H1 (cell line): ENCODE measurements around the gene QPCT. TPM values are rescaled to one million over a fixed set of nuclear protein-coding genes. Genes with fewer than 3 reads are reported as not detected.

Source experiments
- CEBPB ChIP-seq: IDR thresholded peaks from 2 replicates; pipeline ENCODE4 v1.6.1; 2012; ENCODE audit warnings: low read depth, low read length
- CREB1 ChIP-seq: IDR thresholded peaks from 2 replicates; pipeline ENCODE4 v1.6.1; 2012; ENCODE audit warnings: inconsistent platforms
- EGR1 ChIP-seq: IDR thresholded peaks from 2 replicates; pipeline ENCODE4 v1.6.1; 2011; ENCODE audit warnings: low read depth, low read length, borderline replicate concordance
- HDAC2 ChIP-seq, 2 experiments: fragments of 300-600 bp in 1 of 2; sonication (generic) in 1 of 2; IDR thresholded peaks; 2 replicates each; pipeline ENCODE4 v1.6.1; 2011 to 2012; ENCODE audit warnings: low read depth in 2 of 2, low read length in 2 of 2, mild to moderate bottlenecking in 2 of 2, moderate library complexity in 2 of 2, borderline replicate concordance in 1 of 2, inconsistent platforms in 1 of 2
- KDM4A ChIP-seq: IDR thresholded peaks from one replicate; pipeline ENCODE4 v1.7.1; 2012; ENCODE audit warnings: low read depth, mild to moderate bottlenecking, moderate library complexity, low read length, inconsistent platforms; ENCODE audit not compliant: severe bottlenecking
- TCF12 ChIP-seq: IDR thresholded peaks from 2 replicates; pipeline ENCODE4 v1.6.1; 2011; ENCODE audit warnings: low read depth, mild to moderate bottlenecking, low read length
- polyA plus RNA-seq, 7 experiments: library from polyadenylated mRNA; depleted of rRNA in 3 of 7; stranded (reverse) in 5 of 7; unstranded in 2 of 7; fragments of >200 nt in 5 of 7; fragments of 200-250 nt in 2 of 7; gene quantifications; 1 replicate in 5 of 7; 2 replicates in 1 of 7; 4 replicates in 1 of 7; pipeline versions ENCODE4 v1.2.1 to v1.2.3, GENCODE V29; 2011 to 2013; ENCODE audit warnings: missing spikeins in 2 of 7, mixed read lengths in 2 of 7
- total RNA-seq: library from RNA; stranded (reverse); fragmentation: NEBNext Ultra II Directional; extraction: Animal tissue kit (Norgen Biotek cat#: 25700); gene quantifications from 2 replicates; pipeline ENCODE4 v1.2.1, GENCODE V29; 2021

Gene QPCT
- total and polyA plus RNA-seq, 2 of the 8 experiments (the other 6 are each of a cell fraction or from before 2014, with no cell fraction given), result 4.0 to 4.3 TPM

GRCh38 chr2:37302701-37303252 lies 41.7 kb upstream of the QPCT start (continued):
- TF ChIP-seq EGR1, result no peak
- TF ChIP-seq KDM4A, result no peak
- no peak for TF ChIP-seq CREB1
- no peak for TF ChIP-seq HDAC2 (IDR thresholded peaks at IDR 0.05; ENCODE audit: borderline replicate concordance in 1 of 2, low read depth in 2 of 2, low read length in 2 of 2)
- no peak for TF ChIP-seq CEBPB
- TF ChIP-seq TCF12, result no peak
